ENCODE results near the gene QKI. TPM values are rescaled to one million over a fixed set of nuclear protein-coding genes. Genes with fewer than 3 reads are reported as not detected.

The QKI gene
- total RNA-seq, 2 experiments from 2014 or later = 70.9 TPM

DNA sequence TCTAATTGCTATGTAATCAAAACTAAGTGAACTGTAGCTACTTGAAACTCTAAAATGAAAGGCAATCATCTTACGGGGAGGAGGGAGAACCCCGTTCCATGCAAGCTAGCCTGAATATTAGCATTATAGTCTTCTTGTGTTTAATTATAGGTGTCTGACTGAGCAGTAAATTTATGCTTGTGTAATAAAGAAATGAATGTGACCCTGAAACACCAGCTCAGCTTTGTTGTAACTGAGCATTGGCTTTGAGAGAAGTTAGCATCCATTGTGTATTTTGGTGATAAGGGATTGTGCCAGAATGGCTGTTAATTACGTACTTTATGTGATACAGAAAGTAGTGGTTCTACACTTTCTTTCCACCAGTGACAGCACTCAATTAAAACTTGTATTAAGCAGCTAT lies 86.9 kb downstream of the QKI start:
- H3K36me3 Mint-ChIP-seq = peaks cover 30% of the 10 kb centered on the region
- POLR2A ChIA-PET = no interaction called here
- no peak for ATAC-seq (ENCODE audit: low read depth)
- H3K27ac Mint-ChIP-seq = no peak overlapping the region
- H3K27me3 Mint-ChIP-seq = no peaks in the 10 kb centered on the region
- H3K4me1 Mint-ChIP-seq = peaks cover 2% of the 10 kb centered on the region
- no peak overlapping the region for H3K4me3 Mint-ChIP-seq
- DNase-seq = no peak
- H3K9me3 Mint-ChIP-seq = peaks cover 9% of the 10 kb centered on the region

DNA sequence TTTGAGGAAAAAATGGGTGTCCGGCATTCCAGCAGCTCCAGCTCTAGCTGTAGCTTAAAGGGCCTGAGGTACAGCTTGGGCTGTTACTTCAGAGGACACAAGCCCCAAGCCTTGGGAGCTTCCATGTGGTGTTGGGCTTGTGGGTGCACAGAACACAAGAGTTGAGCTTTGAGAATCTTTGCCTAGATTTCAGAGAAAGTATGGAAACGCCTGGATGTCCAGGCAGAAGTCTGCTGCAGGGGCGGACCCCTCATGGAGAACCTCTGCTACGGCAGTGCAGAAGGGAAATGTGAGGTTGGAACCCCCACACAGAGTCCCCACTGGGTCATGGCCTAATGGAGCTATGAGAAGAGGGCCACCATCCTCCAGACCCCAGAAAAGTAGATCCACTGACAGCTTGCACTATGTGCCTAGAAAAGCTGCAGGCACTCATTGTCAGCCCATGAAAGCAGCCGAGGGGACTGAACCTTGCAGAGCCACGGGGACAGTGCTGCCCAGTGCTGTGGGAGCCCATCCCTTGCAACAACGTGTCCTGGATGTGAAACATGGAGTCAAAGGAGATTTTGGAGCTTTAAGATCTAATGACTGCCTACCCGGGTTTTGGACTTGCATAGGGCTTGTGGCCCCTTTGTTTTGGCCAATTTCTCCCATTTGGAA lies 90.6 kb downstream of the QKI start:
- H3K9me3 Mint-ChIP-seq = peaks cover 20% of the 10 kb centered on the region
- H3K4me1 Mint-ChIP-seq = no peaks in the 10 kb centered on the region
- POLR2A ChIA-PET = no interaction called here
- no peak overlapping the region for H3K4me3 Mint-ChIP-seq
- DNase-seq = no peak
- H3K27me3 Mint-ChIP-seq = no peaks in the 10 kb centered on the region
- H3K27ac Mint-ChIP-seq = no peak overlapping the region
- ATAC-seq (ENCODE audit: low read depth) = no peak
- peaks cover 35% of the 10 kb centered on the region for H3K36me3 Mint-ChIP-seq

DNA sequence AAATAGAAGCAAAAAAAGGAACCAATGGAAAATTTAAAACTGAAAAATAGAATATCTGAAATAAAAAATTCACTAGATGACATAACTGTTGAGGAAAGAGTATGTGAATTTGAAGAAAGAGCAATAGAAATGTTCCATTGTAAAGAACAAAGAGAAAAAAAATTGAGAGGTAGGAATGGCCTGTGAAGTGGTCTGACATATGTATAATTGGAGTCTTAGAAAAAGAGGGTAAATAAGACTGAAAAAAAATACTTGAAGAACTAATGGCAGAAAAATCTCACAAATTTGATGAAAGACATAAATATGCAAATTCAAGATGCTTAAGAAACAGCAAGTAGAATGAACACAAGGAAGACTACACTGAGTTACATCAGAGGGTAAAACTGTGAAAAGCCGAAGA lies 93.4 kb downstream of the QKI start:
- no peak overlapping the region for H3K4me3 Mint-ChIP-seq
- peaks cover 20% of the 10 kb centered on the region for H3K9me3 Mint-ChIP-seq
- ATAC-seq (ENCODE audit: low read depth) = no peak
- peaks cover 31% of the 10 kb centered on the region for H3K36me3 Mint-ChIP-seq
- no peak for DNase-seq
- H3K27ac Mint-ChIP-seq = no peak overlapping the region
- H3K4me1 Mint-ChIP-seq = no peaks in the 10 kb centered on the region
- no peaks in the 10 kb centered on the region for H3K27me3 Mint-ChIP-seq
- POLR2A ChIA-PET = no interaction called here

DNA sequence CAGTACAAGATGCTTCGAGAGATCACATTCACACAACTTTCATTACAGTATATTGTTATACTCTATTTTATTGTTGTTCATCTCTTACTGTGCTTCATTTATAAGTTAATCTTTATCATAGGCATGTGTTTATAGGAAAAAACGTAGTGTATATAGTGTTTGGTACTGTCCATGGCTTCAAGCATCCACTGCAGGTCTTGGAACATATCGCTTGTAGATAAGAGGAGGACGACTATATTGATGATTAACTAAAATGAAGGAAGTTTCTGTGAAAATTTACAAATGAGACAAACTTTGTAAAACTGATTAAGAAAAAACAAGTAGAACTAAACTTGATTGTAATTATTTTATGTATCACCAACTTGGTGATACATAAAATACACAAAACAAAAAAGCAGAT lies 98.5 kb downstream of the QKI start:
- peaks cover 10% of the 10 kb centered on the region for H3K36me3 Mint-ChIP-seq
- POLR2A ChIA-PET = no interaction called here
- H3K27me3 Mint-ChIP-seq = no peaks in the 10 kb centered on the region
- DNase-seq (no peak), ATAC-seq (ENCODE audit: low read depth) (no peak)
- H3K4me1 Mint-ChIP-seq = peaks cover 2% of the 10 kb centered on the region
- H3K27ac Mint-ChIP-seq = no peak overlapping the region
- no peak overlapping the region for H3K4me3 Mint-ChIP-seq
- H3K9me3 Mint-ChIP-seq = peaks cover 3% of the 10 kb centered on the region

GRCh38 chr6:163513570-163514166 lies 99.2 kb downstream of the QKI start:
- Mint-ChIP-seq H3K4me3 (no peak overlapping the region), H3K27me3 (no peaks in the 10 kb centered on the region)
- POLR2A ChIA-PET = no interaction called here

GRCh38 chr6:163516908-163517307 lies 102.4 kb downstream of the QKI start:
- DNase-seq (no peak), ATAC-seq (ENCODE audit: low read depth) (no peak)
- Mint-ChIP-seq H3K27ac (no peak overlapping the region), H3K9me3 (no peaks in the 10 kb centered on the region), H3K36me3 (peaks cover 9% of the 10 kb centered on the region), H3K4me1 (peaks cover 2% of the 10 kb centered on the region), H3K27me3 (no peaks in the 10 kb centered on the region), H3K4me3 (no peak overlapping the region)
- POLR2A ChIA-PET = no interaction called here

More at GRCh38 chr6:163513570-163514166, 99.2 kb downstream of the QKI start:
- H3K4me1 Mint-ChIP-seq = peaks cover 2% of the 10 kb centered on the region
- ATAC-seq (ENCODE audit: low read depth) (no peak), DNase-seq (no peak)
- H3K9me3 Mint-ChIP-seq = no peaks in the 10 kb centered on the region
- H3K36me3 Mint-ChIP-seq = peaks cover 7% of the 10 kb centered on the region
- no peak overlapping the region for H3K27ac Mint-ChIP-seq

DNA sequence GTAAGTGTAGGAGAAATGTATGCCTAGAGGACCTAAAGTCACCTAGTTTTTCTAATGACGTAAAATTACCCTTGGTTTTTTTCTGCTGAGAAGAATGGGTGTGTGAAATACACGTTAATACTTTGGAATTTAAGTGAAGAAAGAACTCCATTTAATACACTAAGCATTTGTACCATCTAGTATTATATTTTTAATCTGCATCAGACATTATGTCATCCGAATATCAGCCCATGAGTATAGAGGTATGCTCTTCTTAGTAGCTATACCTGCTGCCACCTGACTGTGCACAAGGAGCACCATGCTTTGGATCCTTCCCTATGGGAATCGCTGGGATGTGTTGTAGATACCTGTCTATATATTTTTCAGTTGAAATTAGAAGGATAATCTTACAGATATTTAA lies 106.4 kb downstream of the QKI start:
- no peak for ATAC-seq (ENCODE audit: low read depth)
- H3K36me3 Mint-ChIP-seq = peaks cover 10% of the 10 kb centered on the region
- no peak overlapping the region for H3K27ac Mint-ChIP-seq
- no peak overlapping the region for H3K4me3 Mint-ChIP-seq
- peaks cover 5% of the 10 kb centered on the region for H3K4me1 Mint-ChIP-seq
- POLR2A ChIA-PET = no interaction called here
- no peak for DNase-seq
- no peaks in the 10 kb centered on the region for H3K9me3 Mint-ChIP-seq
- no peaks in the 10 kb centered on the region for H3K27me3 Mint-ChIP-seq

GRCh38 chr6:163522033-163522432 lies 107.5 kb downstream of the QKI start:
- POLR2A ChIA-PET = no interaction called here
- Mint-ChIP-seq H3K36me3 (peaks cover 10% of the 10 kb centered on the region), H3K4me1 (peaks cover 3% of the 10 kb centered on the region), H3K4me3 (no peak overlapping the region), H3K27ac (no peak overlapping the region), H3K9me3 (no peaks in the 10 kb centered on the region), H3K27me3 (no peaks in the 10 kb centered on the region)
- ATAC-seq (ENCODE audit: low read depth) = no peak
- DNase-seq = no peak

GRCh38 chr6:163525926-163526325 lies 111.4 kb downstream of the QKI start:
- Mint-ChIP-seq H3K36me3 (peaks cover 5% of the 10 kb centered on the region), H3K27ac (no peak overlapping the region), H3K4me3 (no peak overlapping the region), H3K27me3 (no peaks in the 10 kb centered on the region), H3K4me1 (peaks cover 8% of the 10 kb centered on the region), H3K9me3 (no peaks in the 10 kb centered on the region)
- POLR2A ChIA-PET = no interaction called here
- DNase-seq = no peak
- ATAC-seq (ENCODE audit: low read depth) = no peak

GRCh38 chr6:163526346-163526745 lies 111.8 kb downstream of the QKI start:
- POLR2A ChIA-PET = no interaction called here
- H3K4me1 Mint-ChIP-seq = peaks cover 8% of the 10 kb centered on the region

GRCh38 chr6:163527291-163527690 lies 112.8 kb downstream of the QKI start:
- DNase-seq (no peak), ATAC-seq (ENCODE audit: low read depth) (no peak)
- no peaks in the 10 kb centered on the region for H3K9me3 Mint-ChIP-seq
- no peak overlapping the region for H3K27ac Mint-ChIP-seq
- POLR2A ChIA-PET = no interaction called here
- no peak overlapping the region for H3K4me3 Mint-ChIP-seq
- no peaks in the 10 kb centered on the region for H3K27me3 Mint-ChIP-seq
- peaks cover 8% of the 10 kb centered on the region for H3K4me1 Mint-ChIP-seq
- H3K36me3 Mint-ChIP-seq = peaks cover 5% of the 10 kb centered on the region

More at GRCh38 chr6:163526346-163526745, 111.8 kb downstream of the QKI start:
- ATAC-seq (ENCODE audit: low read depth) (no peak), DNase-seq (no peak)
- no peaks in the 10 kb centered on the region for H3K27me3 Mint-ChIP-seq
- H3K4me3 Mint-ChIP-seq = no peak overlapping the region
- peaks cover 5% of the 10 kb centered on the region for H3K36me3 Mint-ChIP-seq
- H3K27ac Mint-ChIP-seq = no peak overlapping the region
- no peaks in the 10 kb centered on the region for H3K9me3 Mint-ChIP-seq

DNA sequence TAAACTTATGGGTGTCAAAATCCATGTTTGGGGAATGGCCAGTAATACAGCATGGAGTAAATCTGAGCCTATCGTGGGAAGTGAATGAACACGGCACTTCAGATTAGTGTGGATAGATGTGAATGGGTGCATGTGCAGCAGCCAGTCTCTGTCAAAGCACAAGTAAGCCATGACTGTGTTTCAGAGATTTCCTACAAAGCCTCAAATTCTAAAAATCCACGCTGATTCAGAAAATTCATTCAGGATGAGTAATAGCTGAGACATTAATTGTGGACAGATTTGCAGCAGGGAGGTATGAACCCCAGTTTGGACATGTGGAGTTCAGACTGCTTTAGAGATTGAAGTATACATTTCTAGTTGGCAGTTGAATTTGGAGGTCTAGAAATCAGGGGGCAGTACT lies 115.1 kb downstream of the QKI start:
- Mint-ChIP-seq H3K27ac (no peak overlapping the region), H3K9me3 (no peaks in the 10 kb centered on the region), H3K36me3 (peaks cover 2% of the 10 kb centered on the region), H3K27me3 (no peaks in the 10 kb centered on the region), H3K4me1 (peaks cover 8% of the 10 kb centered on the region), H3K4me3 (no peak overlapping the region)
- POLR2A ChIA-PET = no interaction called here
- DNase-seq = no peak
- ATAC-seq (ENCODE audit: low read depth) = no peak

DNA sequence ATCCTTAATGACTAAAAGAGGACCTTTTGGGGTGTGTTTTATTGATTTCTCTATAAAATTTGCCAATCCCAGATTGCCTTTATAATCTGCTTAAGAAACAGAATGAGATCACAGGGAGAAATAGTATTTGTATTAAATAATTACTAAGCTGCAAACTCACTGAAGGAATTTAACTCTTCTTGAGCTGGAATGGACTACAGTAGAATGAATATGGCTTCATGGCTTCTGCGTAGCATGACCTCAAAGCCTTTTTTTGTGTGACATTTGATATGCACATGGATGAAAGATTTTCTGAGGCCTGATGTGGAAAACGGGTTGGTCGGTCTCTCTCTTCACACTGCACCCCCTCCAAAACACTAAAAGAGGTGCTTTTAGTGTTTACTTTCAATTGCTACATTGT lies 115.9 kb downstream of the QKI start:
- POLR2A ChIA-PET = no interaction called here
- Mint-ChIP-seq H3K4me3 (no peak overlapping the region), H3K27me3 (no peaks in the 10 kb centered on the region), H3K27ac (no peak overlapping the region), H3K9me3 (no peaks in the 10 kb centered on the region), H3K4me1 (peaks cover 7% of the 10 kb centered on the region), H3K36me3 (peaks cover 2% of the 10 kb centered on the region)
- ATAC-seq (ENCODE audit: low read depth) (no peak), DNase-seq (no peak)

GRCh38 chr6:163531122-163531521 lies 116.6 kb downstream of the QKI start:
- H3K4me3 Mint-ChIP-seq = no peak overlapping the region
- no peaks in the 10 kb centered on the region for H3K27me3 Mint-ChIP-seq
- POLR2A ChIA-PET = no interaction called here
- peaks cover 2% of the 10 kb centered on the region for H3K36me3 Mint-ChIP-seq
- no peak for DNase-seq
- H3K4me1 Mint-ChIP-seq = peaks cover 5% of the 10 kb centered on the region
- H3K9me3 Mint-ChIP-seq = no peaks in the 10 kb centered on the region
- no peak for ATAC-seq (ENCODE audit: low read depth)
- no peak overlapping the region for H3K27ac Mint-ChIP-seq

All from activated naive CD8-positive, alpha-beta T cell treated with anti-CD3 and anti-CD28 coated beads, Interleukin-2, amount 10 ng/mL, durations not matched to agents 7 days and 5 days (primary cell).